ENCODE measurements around the gene HTRA1. TPM values are rescaled to one million over a fixed set of nuclear protein-coding genes. Genes with fewer than 3 reads are reported as not detected.

Gene HTRA1
- total RNA-seq, 1 donor from 2014 or later, result 94.2 TPM

- no peak for DNase-seq (ENCODE audit: low read depth, low spot score)
These were observed 32.9 kb downstream of the HTRA1 start for GRCh38 chr10:122494173-122494820.

DNA sequence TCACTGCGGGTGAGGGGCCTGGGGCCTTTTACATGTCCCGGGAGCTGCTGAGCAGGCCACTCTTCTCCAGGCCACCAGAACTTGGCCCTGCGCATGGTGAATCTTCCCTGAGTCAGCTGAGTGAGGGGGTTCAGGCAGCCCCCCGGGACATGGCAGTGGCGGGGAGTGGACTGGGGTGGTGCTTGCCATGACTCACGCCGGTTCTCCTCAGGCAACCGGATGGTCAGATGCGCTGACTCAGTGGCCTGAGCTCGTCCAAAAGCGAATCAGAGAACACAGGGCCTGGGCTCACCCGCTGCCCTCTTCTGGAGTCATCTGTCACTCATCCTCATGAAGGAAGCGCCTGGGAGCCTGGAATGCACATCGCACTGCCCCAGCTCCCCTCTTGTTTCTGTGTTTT lies 33.5 kb downstream of the HTRA1 start:
- peak; percentile 74 for DNase-seq (ENCODE audit: low read depth, low spot score)

DNA sequence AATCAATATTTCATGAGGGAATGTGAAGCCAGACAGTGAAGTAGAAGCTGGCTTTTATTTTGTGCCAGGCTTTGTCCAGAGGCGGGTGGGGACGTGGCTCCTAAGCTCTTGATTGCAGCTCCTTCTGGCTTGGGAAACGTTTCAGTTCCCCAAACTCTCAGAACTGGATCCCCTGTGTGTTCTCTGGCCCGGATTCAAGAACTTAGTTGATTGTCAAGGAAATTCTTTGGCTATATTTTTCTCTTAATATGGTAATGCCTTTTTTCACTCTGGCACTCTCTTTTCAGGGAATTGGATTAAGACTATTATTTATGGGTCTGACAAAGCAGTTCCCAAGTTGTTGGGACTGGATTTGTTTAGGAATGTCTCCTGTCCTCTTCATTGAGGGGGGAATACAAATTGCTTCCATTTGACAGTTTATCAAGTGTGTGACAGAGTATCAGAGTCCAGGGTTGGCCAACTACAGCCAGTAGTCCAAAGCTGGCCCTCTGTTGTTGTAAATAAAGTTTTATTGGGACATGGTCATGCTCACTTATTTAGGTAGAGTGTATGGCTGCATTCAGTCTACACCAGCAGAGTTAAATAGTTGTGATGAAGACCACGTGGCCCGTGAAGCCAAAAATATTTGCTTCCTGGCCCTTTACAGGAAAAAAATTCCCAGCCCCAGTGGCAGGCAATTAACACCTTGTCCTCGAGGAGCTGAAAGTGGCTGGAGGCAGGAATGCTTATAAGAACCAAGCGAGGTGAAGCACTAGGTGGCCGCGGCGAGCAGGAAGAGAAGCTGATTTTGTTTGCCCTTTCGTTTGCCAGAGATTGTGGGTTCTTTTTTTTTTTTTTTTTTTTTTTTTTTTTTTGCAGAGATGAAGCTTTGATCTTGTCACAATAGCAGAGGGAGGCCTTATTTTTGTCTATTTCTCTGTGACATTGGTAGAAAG lies 34.3 kb downstream of the HTRA1 start:
- no peak for DNase-seq (ENCODE audit: low read depth, low spot score)

DNA sequence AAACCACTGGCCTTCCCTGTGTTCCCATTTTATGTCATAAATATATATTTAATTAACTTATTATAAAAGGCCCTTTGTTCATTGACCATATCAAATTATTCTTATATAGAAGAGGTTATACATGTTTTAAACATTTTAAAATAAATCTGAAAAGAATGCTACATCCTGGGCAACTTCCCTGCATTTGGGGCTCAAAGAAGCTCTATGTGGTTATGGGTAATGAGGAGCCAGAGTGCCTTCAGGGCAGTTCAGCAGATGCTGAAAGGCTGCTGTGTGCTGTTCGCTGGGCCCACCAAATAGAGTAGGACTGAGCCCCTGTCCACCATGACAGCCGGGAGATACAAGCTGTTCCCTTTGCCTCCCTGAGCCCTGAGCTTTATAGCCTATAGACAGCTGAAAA lies 35.9 kb downstream of the HTRA1 start:
- DNase-seq (ENCODE audit: low read depth, low spot score), result no peak

GRCh38 chr10:122498521-122498920 lies 37.2 kb downstream of the HTRA1 start:
- DNase-seq (ENCODE audit: low read depth, low spot score), result no peak

DNA sequence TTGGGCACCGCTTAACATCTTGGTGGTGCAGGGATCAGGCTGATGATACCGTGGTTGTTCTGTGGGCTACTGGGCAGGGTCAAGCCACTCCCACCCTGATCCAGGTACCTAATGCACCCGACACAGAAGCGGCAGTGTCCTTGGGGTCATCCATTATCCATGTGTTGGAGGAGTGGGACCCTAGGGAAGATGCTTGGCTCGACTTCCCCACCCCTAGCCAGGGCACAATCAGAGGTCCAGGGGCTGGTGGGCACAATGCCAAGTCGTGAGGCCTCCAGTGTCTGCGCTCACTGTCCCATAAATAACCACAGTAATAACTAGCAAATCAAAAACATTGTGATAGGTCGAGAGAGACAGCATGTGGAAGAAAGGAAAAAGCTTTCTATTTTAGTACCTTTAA lies 37.7 kb downstream of the HTRA1 start:
- no peak for DNase-seq (ENCODE audit: low read depth, low spot score)

DNA sequence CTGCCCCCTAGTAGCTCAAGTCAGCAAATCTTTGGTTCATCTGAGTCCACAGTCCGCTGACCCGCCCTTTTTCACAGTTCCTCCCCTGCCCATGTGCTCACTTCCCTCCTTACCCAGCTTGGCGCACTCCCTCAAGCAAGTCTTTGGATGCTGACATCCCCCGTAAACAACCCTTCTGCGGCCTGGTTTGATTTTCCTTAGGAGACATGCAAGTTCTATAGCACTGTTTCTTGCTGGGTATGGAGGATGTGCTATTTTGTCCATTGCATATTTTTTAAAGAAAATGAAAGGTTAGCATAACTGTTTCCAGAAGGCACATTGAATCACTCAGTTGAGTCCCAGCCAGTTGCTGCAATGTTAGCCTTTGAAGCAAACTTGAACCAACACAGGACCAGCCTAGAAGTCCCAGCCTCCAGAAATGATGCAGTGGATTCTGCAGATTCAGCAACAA lies 38.2 kb downstream of the HTRA1 start:
- no peak for DNase-seq (ENCODE audit: low read depth, low spot score)

GRCh38 chr10:122500194-122500593 lies 38.8 kb downstream of the HTRA1 start:
- no peak for DNase-seq (ENCODE audit: low read depth, low spot score)

DNA sequence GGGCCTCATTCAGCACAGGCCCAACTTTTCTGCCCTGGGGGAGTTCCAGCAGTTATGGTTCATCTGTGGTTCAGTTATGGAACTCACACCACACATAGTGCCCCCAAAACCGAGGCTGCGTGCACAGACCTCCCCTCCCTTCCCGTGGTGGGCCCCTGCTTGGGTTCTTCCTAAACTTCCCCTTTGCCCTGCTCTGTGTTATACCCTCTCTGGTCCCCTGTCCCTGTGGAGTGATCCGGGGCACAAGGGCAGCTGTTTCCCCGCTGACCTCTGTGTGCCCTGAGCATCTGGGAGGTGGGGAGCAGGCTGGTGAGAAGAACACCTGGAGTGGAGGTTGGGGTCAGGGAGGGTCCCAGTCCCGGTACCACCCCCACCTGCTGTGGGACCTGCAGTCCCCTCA lies 39.4 kb downstream of the HTRA1 start:
- no peak for DNase-seq (ENCODE audit: low read depth, low spot score)

DNA sequence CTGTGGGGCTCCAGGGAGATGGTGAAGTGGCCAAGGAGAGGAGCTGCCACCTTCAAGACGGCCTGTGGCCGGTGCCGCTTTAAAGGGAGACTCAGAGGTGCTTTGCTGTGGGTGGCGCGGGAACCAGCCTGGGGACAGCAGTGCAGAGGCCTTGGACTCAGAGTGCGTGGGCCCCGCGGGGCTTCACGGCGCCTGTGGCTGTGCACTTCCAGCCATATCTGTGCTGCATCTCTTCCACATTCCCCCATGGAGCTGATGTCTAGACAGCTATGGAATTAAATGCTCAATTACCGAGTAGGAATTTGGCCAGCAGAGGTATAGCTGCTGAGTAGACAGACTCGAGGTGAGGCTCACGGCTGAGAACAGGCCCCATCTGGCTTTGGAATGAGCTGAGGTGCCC lies 41.7 kb downstream of the HTRA1 start:
- no peak for DNase-seq (ENCODE audit: low read depth, low spot score)

GRCh38 chr10:122503886-122504609 lies 42.7 kb downstream of the HTRA1 start:
- no peak for DNase-seq (ENCODE audit: low read depth, low spot score)

DNA sequence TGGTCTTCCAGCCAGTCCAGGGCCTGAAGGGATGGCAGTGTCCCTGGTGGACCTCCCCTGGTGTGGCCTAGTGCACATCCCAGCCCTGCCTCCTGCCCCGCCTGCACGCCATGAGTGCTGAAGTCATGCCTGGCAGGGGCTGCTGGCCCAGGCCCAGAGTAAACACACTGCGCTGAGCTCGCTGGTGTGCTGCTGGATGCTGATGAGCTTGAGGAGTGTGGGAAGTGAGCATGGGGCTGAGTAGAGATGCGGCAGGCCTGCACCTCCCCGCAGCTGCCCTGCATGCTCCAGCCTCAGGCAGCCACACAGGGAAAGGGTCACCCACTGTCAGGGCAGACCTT lies 43.2 kb downstream of the HTRA1 start:
- peak; percentile 75 for DNase-seq (ENCODE audit: low read depth, low spot score)

DNA sequence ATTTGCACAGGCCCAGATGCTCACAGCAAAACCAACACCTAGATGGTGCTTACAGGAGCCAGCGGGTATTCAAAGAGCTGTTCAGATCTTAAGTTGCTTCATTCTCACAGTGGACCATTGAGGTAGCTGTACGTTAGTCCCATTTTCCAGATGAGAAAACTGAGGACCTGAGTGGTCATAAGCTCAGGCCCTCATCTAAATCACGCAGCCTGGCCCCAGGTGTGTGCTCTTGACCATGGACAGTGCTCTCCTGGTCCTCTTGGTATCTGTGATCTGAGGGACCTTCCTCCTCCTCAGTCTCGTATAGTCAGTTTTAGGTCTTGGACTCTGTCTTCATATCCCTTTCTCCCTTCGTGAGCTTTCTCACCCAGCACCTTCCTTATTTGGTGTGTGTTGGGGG lies 43.7 kb downstream of the HTRA1 start:
- no peak for DNase-seq (ENCODE audit: low read depth, low spot score)

DNA sequence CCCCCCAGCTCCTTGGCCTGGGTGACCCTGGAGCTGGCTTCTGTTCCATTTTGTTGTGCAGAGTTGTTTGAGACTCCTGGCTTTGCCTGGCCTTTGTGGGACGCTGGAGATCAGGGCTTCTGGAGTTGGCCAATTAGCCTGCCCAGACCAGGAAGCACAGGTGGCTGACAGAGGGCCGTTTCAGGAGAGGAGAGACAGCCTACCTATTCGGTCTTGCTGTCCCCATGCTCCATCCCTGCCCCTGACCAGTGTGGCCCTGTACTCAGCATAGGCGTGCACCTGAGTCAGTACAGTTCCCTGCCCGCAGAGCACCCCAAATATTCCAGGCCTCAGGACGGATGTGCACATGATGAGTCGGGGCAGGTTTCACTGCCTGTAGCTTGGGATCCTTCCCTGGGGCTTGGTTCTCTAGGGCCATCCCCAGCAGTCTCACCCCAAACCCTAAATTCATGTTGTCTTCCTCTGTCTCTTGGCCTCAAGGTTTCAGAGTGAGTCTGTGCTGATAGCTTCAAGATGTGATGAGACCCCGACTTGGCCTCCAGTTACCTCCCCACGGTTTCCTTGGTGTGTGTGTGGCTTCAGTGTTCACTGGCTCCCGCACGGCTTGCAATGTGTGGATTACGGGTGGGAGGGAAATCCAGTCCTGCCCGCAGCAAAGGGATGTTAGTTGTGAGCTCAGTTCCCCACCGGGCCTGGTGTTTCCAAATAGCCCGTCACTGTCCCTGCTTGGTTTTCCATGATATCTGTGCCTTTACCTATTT lies 44.7 kb downstream of the HTRA1 start:
- no peak for DNase-seq (ENCODE audit: low read depth, low spot score)

DNA sequence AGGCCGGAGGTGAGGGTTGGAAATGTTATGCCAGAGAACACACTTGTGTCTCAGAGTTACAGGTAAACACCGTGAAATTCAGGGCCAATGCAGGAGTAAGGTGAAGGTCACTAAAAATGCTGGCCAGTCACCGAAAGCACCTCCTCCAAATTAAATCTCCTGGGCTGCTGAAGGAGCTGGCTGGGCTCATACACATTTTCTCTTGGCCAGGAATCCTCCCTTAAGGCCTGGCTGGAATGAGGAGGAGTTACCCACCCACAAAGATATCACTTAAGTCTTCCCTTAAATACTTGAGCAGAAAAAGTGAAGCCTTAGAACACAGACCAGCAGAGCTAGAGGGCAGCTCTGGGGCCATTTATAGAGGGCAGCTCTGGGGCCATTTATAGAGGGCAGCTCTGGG lies 46.3 kb downstream of the HTRA1 start:
- no peak for DNase-seq (ENCODE audit: low read depth, low spot score)

DNA sequence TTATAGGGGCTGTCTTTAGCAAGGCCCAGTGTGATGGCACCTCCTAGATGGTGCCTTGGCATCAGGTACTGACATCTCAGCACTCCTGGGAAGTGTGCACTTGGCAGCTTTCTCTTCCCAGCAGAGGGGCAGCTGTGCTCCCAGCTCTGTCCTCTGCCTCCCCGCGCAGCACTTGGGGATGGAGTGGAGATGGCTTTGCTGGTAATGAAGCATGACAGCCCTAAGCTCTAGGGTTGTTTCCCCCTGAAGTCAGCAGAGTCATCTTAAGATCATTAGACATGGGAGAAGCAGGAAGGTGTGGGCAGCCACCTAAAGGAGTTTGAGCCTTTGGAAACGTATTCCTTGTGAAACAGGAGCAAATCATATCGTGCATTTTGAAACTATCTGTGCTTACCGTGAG lies 46.7 kb downstream of the HTRA1 start:
- DNase-seq (ENCODE audit: low read depth, low spot score), result no peak

- no peak for DNase-seq (ENCODE audit: low read depth, low spot score)
These were observed 48.0 kb downstream of the HTRA1 start for GRCh38 chr10:122509323-122509722.

DNA sequence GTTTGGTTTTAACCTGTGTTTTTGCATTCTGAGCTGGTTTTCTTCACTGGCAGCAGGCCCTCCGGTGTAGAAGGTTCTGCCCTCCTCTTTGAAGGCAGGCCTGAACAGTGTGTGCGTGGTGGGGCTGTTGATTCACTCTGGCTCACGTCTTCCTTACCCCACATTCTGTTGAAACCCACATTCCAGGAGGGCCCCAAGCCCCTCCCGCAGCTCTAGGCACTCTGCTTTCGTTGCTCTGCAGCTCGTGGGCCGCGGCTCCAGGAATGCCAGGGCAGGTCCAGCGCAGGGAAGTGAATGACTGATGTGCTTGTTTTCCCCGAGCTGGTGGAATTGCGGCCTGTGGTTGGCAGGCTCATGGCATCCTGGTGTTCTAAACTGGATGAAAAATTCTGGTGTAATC lies 49.0 kb downstream of the HTRA1 start:
- DNase-seq (ENCODE audit: low read depth, low spot score), result no peak

- no peak for DNase-seq (ENCODE audit: low read depth, low spot score)
These were observed 49.4 kb downstream of the HTRA1 start for GRCh38 chr10:122510736-122511135.

GRCh38 chr10:122513053-122513452 lies 51.7 kb downstream of the HTRA1 start:
- DNase-seq (ENCODE audit: low read depth, low spot score), result no peak

DNA sequence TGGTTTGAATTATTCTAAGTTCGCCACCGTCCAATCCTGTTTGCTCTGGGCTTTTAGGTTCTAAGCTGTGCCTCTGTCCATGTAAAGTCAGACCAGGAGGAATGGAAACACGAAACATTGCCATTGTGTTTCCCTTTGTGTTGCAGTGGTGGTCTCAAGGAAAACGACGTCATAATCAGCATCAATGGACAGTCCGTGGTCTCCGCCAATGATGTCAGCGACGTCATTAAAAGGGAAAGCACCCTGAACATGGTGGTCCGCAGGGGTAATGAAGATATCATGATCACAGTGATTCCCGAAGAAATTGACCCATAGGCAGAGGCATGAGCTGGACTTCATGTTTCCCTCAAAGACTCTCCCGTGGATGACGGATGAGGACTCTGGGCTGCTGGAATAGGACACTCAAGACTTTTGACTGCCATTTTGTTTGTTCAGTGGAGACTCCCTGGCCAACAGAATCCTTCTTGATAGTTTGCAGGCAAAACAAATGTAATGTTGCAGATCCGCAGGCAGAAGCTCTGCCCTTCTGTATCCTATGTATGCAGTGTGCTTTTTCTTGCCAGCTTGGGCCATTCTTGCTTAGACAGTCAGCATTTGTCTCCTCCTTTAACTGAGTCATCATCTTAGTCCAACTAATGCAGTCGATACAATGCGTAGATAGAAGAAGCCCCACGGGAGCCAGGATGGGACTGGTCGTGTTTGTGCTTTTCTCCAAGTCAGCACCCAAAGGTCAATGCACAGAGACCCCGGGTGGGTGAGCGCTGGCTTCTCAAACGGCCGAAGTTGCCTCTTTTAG lies 52.9 kb downstream of the HTRA1 start:
- no peak for DNase-seq (ENCODE audit: low read depth, low spot score)
